GM19099 (cell line): ENCODE measurements around the gene CNTNAP4.

Source experiments
- POLR2A ChIP-seq: IDR thresholded peaks from 3 replicates; pipeline ENCODE4 v1.6.1; 2011; ENCODE audit warnings: low read depth; ENCODE audit not compliant: insufficient read length; ENCODE audit errors: extremely low read depth

The CNTNAP4 gene

DNA sequence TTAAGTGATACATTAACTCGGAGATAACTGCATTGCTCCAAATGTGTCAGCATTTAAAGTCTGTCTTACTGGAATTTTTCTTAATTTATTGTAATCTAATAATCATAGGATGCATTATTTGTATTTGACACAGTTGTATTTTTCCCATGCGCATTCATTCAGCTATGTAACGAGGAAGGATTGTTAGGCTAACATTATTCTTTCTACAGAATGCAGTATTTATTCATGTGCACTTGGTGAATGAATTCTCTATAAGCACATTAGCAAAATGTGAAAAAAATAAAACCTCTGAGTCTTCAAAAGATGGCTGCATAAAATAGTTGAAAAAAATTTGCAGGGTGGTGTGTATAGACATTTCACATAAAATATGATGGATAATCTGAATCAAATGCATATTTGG is 168.6 kb downstream of the CNTNAP4 start:
- TF ChIP-seq POLR2A: no peak

GRCh38 chr16:76446251-76446650 is 169.1 kb downstream of the CNTNAP4 start:
- no peak for TF ChIP-seq POLR2A

- TF ChIP-seq POLR2A: no peak
Measured at GRCh38 chr16:76450890-76451289, 173.7 kb downstream of the CNTNAP4 start.

GRCh38 chr16:76455257-76455656 is 178.1 kb downstream of the CNTNAP4 start:
- no peak for TF ChIP-seq POLR2A

DNA sequence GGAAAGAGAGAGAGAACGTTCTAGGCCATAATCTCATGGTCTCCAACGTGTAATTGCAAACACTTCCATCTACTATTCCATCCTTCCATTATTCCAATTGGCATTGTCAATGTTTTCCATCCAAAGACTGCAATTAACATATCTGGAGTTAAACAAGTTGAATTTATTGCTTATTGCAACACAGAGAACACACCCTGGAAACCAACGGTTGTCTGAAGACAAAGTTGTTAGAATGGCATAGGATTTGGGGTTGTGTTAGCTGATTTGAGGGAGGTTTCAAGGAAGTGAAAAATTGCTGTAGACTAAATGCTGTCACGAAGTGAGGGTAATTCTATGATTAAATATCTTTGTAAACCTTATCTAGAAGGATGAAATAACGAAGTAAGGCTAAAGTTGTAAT is 178.8 kb downstream of the CNTNAP4 start:
- no peak for TF ChIP-seq POLR2A

DNA sequence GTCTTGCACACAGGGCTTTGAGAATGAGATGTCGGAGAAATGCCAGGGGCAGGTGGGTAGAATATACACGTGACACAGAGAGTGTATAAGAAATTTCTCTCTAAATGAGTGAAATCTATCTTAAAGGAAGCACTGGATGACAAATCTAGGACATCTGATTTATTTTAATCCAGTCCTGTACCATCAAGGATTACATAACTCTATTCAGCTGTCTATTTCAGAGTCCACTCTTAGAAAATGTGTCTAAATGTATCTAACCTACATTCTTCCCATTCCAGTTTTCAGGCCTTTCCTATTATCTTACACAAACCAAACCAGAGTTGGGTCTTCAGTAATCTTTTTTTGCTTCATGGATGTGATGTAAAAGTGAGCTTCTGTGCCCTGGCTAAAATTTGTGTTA is 181.9 kb downstream of the CNTNAP4 start:
- no peak for TF ChIP-seq POLR2A

DNA sequence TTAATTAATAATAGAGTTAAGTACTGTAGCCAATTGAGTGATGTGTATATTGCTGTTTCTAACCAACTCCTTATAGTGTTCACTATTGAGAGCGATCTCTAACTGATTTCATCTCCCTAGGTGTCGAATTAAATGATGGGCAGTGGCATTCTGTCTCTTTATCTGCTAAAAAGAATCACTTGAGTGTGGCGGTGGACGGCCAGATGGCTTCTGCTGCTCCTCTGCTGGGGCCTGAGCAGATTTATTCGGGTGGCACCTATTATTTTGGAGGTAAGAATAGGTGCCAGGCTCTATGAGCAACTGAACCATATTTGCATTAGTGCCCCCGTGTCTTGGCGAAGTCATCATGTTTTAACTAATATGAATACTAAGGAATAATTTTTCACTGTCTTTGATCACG is 184.6 kb downstream of the CNTNAP4 start:
- no peak for TF ChIP-seq POLR2A

GRCh38 chr16:76464955-76465620 is 187.9 kb downstream of the CNTNAP4 start:
- TF ChIP-seq POLR2A: no peak

GRCh38 chr16:76466871-76467270 is 189.7 kb downstream of the CNTNAP4 start:
- TF ChIP-seq POLR2A: no peak

GRCh38 chr16:76474048-76474447 is 196.8 kb downstream of the CNTNAP4 start:
- no peak for TF ChIP-seq POLR2A

DNA sequence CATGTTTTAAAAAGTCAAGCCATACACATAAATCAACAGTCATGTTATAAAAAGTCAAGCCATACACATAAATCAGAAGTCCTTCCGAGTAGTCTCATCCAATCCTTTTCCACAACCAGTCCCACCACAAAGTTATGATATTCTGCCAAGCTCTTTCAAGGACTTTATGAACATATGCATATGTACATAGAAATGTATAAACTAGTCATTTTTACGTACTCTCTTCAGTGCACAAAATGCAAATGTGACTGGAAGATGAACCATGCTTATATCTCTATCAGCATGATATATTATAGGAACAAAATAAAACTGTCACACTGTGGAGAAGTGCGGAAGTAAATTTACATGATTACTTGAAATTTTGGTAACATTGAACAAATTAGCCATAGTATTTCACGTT is 200.9 kb downstream of the CNTNAP4 start:
- no peak for TF ChIP-seq POLR2A

GRCh38 chr16:76483307-76483909 is 206.2 kb downstream of the CNTNAP4 start:
- no peak for TF ChIP-seq POLR2A

DNA sequence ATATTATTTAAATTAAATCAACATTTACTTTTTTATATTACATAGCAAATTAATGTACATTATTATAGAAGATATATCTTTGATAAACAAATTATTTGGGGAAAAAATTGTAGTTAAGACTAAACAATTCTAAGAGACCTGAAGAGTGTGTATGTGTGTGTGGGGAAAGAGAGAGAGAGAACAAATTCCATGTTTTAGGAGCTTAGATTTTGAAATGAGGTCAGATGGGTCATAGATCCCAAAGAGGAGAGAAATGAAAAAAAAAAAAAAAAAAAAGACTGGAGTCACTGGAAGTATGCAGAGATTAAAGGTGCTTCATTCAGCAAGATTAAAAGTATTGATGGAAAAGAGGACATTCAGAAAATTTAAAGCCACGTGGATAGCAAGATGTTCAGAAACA is 206.8 kb downstream of the CNTNAP4 start:
- TF ChIP-seq POLR2A: no peak

DNA sequence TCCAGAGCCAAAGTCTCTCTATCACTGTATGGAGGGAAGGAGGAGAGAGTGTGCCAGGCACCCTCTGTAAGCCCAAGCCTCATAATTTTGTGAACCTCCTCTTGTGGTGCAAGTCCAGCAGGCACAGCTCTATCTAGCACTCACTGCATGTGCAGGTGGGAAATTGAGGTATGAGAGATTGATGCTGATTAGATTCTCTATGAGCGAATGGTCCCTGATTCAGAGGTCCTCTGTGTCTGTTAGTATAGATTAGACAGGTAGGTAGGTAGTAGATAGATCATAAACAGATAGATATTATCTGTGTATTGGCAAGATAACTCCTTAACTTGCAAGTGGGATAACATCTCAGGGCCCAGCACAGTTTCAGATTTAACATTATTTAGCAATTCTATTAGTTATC is 209.5 kb downstream of the CNTNAP4 start:
- no peak for TF ChIP-seq POLR2A

GRCh38 chr16:76487411-76488064 is 210.3 kb downstream of the CNTNAP4 start:
- no peak for TF ChIP-seq POLR2A

DNA sequence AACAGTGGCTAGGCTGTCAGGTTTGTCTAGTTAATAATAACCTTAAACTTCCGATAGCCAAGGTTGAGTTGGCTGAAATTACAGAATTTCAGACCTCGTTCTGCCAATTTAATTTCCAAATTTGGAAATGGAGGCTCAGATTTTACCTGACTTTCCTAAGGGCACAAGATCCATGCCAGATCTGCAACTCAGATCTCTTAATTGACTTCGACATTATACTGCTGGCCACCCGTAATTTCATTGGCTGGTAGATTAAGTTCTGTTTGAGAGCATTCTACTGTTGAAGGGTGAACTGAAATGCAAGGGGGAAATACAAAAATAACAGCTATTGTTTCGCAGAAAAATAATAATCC is 210.8 kb downstream of the CNTNAP4 start:
- TF ChIP-seq POLR2A: no peak
